NT2/D1 (cell line): ENCODE results near the gene CDK14.

ENCODE experiments used
- DNase-seq: peaks from one replicate; pipeline ENCODE4 v3.0.0-alpha.2; 2011; ENCODE audit warnings: low read depth, low spot score
- H3K27me3 ChIP-seq: 2 replicates; pipeline ENCODE4 v1.6.0; 2011; ENCODE audit warnings: mild to moderate bottlenecking; ENCODE audit not compliant: insufficient read length, insufficient read depth
- H3K36me3 ChIP-seq: 2 replicates; pipeline ENCODE4 v1.6.1; 2011; ENCODE audit warnings: mild to moderate bottlenecking, low read length, mixed read lengths; ENCODE audit not compliant: insufficient read depth, insufficient read length
- H3K4me1 ChIP-seq: 2 replicates; pipeline ENCODE4 v1.5.1; 2011; ENCODE audit not compliant: insufficient read depth, insufficient read length
- H3K4me3 ChIP-seq: 2 replicates; pipeline ENCODE4 v1.5.1; 2011; ENCODE audit warnings: low read depth; ENCODE audit not compliant: insufficient read length
- H3K9ac ChIP-seq: 2 replicates; pipeline ENCODE4 v1.6.0; 2011; ENCODE audit warnings: low read depth; ENCODE audit not compliant: insufficient read length
- H3K9me3 ChIP-seq: 2 replicates; pipeline ENCODE4 v1.5.1; 2011; ENCODE audit warnings: mild to moderate bottlenecking, low read length; ENCODE audit not compliant: insufficient read depth
- SUZ12 ChIP-seq: IDR thresholded peaks from 2 replicates; pipeline ENCODE4 v1.6.1; 2011; ENCODE audit not compliant: insufficient read length, insufficient read depth; ENCODE audit errors: extremely low read depth
- YY1 ChIP-seq: IDR thresholded peaks from 2 replicates; pipeline ENCODE4 v1.6.1; 2011; ENCODE audit not compliant: insufficient read length, insufficient read depth
- ZNF274 ChIP-seq: IDR thresholded peaks from 2 replicates; pipeline ENCODE4 v1.6.1; 2011; ENCODE audit warnings: mild to moderate bottlenecking, low read depth, low read length

CDK14 gene

DNA sequence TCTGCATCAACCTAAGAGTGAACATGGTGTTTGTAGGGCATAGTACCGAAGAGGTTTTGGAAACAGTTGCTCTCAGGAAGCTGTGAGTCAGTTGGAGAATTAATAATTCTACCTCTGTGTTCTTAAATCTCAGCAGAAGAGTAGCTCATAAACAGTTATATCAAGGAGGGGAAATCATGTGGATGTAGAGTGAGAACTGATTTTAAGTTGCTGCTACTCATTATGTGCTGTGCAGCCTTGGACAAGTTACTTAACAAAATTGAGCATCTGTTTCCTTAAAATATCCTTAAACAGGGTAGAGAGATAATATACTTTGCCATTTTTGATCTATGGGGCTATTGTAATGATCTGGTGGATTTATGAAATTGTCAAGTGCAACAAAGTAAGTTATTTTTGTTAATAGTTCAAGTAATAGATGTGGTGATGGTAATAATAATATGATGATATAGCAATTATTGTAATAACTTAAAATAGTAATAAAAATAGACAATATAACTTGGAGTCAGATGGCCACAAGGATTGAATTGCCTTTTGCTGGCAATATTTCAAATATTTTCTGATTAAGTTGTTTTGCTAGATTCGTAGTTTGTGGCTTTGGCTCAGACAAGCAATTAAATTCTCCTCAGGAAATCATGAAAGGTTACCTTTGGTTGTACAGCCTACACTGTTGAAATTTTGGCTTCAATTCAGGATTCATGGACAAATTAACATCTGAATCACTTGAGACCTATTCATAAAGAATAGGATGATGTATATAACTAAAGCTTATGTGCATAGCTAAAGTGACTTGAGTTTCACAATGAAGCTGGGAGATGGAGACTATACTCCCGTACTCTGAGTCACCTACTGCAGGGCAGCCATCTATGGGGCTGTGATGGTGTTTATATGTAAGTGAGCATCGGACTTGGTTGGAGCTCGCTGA, 228.5 kb downstream of the CDK14 start:
- no peak for DNase-seq
- H3K27me3 ChIP-seq = no peaks in the 10 kb centered on the region
- H3K36me3 ChIP-seq = no peaks in the 10 kb centered on the region
- no peaks in the 10 kb centered on the region for H3K4me1 ChIP-seq
- no peak overlapping the region for H3K4me3 ChIP-seq
- H3K9ac ChIP-seq = no peak overlapping the region
- TF ChIP-seq SUZ12 = no peak
- H3K9me3 ChIP-seq = peaks cover 16% of the 10 kb centered on the region; the same call in 1 of the 2 replicates

DNA sequence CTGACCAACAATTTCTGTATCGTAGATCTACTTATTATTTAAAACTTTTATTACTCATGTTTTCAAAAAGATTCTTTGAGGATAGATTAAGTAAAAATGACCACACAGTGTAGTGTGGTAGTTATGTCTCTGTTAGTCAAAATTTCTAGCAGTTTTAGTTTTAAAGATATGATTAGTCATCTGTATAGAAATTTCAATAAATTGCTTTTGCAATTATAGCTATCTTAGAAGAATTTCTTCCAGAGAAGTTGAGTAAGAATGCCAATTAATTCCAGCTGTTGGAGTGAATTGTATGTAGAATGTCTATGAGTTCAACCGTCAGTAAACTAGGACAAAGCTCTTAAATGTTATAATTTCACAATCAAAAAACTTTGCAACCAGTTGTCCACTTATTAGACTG, 229.7 kb downstream of the CDK14 start:
- Histone ChIP-seq H3K4me3 (no peak overlapping the region), H3K36me3 (no peaks in the 10 kb centered on the region), H3K4me1 (no peaks in the 10 kb centered on the region), H3K9ac (no peak overlapping the region), H3K27me3 (no peaks in the 10 kb centered on the region), H3K9me3 (peaks cover 24% of the 10 kb centered on the region; the same call in 1 of the 2 replicates)
- DNase-seq = no peak
- no peak for TF ChIP-seq SUZ12
- TF ChIP-seq ZNF274 = no peak

DNA sequence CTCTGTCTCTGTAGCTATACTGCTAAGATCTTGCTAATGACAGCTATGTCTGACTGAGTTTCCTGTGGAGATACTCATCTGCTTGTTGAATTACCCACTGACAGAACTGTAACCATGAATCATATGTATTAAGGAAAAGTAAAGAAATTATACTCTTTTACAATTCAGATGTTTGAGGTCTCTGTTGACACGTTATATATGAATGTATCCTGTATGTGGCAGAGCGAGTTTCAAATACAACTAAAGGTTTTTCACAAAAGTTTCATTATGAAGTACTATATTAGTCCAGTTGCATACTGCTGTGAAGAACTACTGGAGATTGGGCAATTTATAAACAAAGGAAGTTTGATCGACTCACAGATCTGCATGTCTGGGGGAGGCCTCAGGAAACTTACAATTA, 232.5 kb downstream of the CDK14 start:
- H3K27me3 ChIP-seq = no peaks in the 10 kb centered on the region
- H3K36me3 ChIP-seq = no peaks in the 10 kb centered on the region
- TF ChIP-seq ZNF274 (no peak), SUZ12 (no peak), YY1 (no peak)
- no peak overlapping the region for H3K9ac ChIP-seq
- no peak for DNase-seq
- no peak overlapping the region for H3K4me3 ChIP-seq
- H3K4me1 ChIP-seq = no peaks in the 10 kb centered on the region
- H3K9me3 ChIP-seq = peaks cover 24% of the 10 kb centered on the region; the same call in 1 of the 2 replicates

DNA sequence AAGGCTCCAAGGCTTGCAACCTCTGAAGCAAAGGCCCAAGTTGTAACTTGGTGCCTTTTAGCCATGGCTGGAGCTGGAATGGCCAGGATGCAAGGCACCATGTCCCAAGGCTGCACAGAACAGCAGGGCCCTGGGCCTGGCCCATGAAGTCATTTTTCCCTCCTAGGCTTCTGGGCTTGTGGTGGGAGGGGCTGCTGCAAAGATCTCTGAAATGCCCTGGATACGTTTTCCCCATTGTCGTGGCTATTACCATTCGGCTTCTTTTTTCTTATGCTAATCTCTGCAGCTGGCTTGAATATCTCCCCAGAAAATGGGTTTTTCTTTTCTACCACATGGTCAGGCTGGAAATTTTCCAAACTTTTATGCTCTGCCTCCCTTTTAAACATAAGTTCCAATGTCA, 234.2 kb downstream of the CDK14 start:
- TF ChIP-seq ZNF274 (no peak), SUZ12 (no peak), YY1 (no peak)
- Histone ChIP-seq H3K4me3 (no peak overlapping the region), H3K4me1 (no peaks in the 10 kb centered on the region), H3K27me3 (no peaks in the 10 kb centered on the region), H3K9me3 (peaks cover 24% of the 10 kb centered on the region; the same call in 1 of the 2 replicates), H3K9ac (no peak overlapping the region), H3K36me3 (no peaks in the 10 kb centered on the region)
- DNase-seq = no peak

DNA sequence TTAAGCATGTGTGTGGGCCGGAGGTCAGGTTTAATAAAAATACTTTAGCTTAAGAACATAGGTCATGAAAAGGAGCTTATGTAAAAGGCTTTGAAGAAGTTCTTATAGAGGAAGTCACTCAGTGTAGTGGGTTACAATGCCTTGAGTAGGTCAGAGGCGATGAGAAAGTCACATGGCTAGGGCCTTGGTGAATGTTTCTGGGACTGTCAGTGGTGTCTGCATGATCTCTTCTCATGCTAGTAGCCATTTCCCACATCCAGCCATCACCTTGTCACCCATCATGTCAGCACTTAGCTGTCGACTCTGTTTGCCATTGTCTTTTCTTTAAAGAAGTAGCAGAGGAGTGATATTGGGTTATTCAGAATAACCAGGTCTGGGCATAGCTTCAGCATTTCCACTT, 236.6 kb downstream of the CDK14 start:
- no peak for DNase-seq
- H3K4me3 ChIP-seq = no peak overlapping the region

DNA sequence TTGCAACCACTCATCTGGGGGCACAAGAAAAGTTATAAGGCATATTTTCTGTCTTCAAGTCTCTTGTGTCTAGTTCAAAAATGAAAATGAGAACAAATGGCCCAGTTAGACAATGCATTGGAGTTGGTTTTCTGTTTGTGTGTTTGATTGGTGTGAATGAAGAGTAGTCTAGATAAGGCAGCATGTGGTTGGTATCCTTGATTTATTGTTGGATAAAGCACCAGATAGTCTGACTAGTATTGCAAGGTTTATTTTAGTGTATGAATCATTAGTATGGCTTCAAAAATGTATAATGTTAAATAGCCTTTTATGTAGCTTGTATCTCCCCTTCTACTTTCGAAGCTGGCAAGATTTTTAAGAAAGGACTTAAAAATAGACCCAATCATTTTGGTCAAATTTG, 237.3 kb downstream of the CDK14 start:
- Histone ChIP-seq H3K4me3 (no peak overlapping the region), H3K27me3 (no peaks in the 10 kb centered on the region), H3K36me3 (no peaks in the 10 kb centered on the region), H3K4me1 (no peaks in the 10 kb centered on the region), H3K9me3 (peaks cover 20% of the 10 kb centered on the region; the same call in 1 of the 2 replicates), H3K9ac (no peak overlapping the region)
- no peak for DNase-seq
- TF ChIP-seq SUZ12 = no peak
- no peak for TF ChIP-seq YY1
- no peak for TF ChIP-seq ZNF274

More for the DNA sequence above, 236.6 kb downstream of the CDK14 start:
- Histone ChIP-seq H3K9me3 (peaks cover 24% of the 10 kb centered on the region; the same call in 1 of the 2 replicates), H3K27me3 (no peaks in the 10 kb centered on the region), H3K36me3 (no peaks in the 10 kb centered on the region), H3K9ac (no peak overlapping the region), H3K4me1 (no peaks in the 10 kb centered on the region)
- TF ChIP-seq SUZ12 (no peak), YY1 (no peak), ZNF274 (no peak)

DNA sequence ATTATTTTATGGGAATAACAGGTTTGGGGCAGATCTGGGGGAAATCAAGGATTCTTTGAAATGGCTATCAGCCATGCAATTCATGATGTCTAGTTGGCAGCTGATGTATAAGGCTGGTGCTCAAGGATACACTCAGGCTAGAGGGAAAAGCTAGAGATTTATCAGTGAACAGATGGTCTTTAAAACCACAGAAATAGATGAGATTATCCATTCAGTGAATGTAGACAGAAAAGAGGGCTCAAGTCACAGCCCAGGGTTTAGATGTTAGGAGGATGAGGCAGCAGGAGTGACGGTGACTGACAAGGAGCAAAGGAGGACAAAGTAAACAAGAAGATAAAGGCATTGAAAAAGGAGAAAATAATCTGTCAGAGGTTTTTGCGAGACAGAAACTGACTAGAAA, 238.7 kb downstream of the CDK14 start:
- TF ChIP-seq ZNF274 (no peak), YY1 (no peak), SUZ12 (no peak)
- DNase-seq = no peak
- Histone ChIP-seq H3K4me1 (no peaks in the 10 kb centered on the region), H3K9me3 (peaks cover 11% of the 10 kb centered on the region; the same call in 1 of the 2 replicates), H3K4me3 (no peak overlapping the region), H3K9ac (no peak overlapping the region), H3K27me3 (no peaks in the 10 kb centered on the region), H3K36me3 (no peaks in the 10 kb centered on the region)
